GM18505 (cell line): ENCODE results near the gene CPXM2.
"Not testable (repeated sequence)": the region's sequence is repeated elsewhere in the genome, so short reads cannot be mapped to it uniquely, and the experiment has no call there.

Experiments used
- ATAC-seq: cut with Tn5 transposase; IDR thresholded peaks from one replicate; pipeline ENCODE4 v1.9.1; 2021; ENCODE audit not compliant: unreplicated experiment
- POLR2A ChIP-seq: IDR thresholded peaks from 4 replicates; pipeline ENCODE4 v1.6.1; 2011; ENCODE audit warnings: borderline replicate concordance; ENCODE audit not compliant: insufficient read depth, insufficient read length; ENCODE audit errors: extremely low read depth

The CPXM2 gene

DNA sequence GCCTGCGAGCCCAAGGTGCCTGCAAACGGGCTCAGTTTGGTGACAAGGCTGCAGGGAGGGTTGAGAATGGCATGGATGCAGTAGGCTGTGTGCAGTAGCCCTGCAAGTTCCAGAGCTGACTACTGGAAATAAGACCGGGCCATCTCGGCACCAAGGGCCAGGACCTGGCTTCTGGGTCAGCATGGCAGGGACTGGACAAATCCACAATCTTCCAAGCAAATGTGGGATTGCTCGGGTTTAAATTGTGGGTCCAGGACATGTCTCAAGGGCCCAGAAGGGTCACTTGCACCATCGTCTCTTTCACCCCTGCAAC is 147.4 kb downstream of the CPXM2 start:
- no peak for TF ChIP-seq POLR2A
- ATAC-seq = no peak

DNA sequence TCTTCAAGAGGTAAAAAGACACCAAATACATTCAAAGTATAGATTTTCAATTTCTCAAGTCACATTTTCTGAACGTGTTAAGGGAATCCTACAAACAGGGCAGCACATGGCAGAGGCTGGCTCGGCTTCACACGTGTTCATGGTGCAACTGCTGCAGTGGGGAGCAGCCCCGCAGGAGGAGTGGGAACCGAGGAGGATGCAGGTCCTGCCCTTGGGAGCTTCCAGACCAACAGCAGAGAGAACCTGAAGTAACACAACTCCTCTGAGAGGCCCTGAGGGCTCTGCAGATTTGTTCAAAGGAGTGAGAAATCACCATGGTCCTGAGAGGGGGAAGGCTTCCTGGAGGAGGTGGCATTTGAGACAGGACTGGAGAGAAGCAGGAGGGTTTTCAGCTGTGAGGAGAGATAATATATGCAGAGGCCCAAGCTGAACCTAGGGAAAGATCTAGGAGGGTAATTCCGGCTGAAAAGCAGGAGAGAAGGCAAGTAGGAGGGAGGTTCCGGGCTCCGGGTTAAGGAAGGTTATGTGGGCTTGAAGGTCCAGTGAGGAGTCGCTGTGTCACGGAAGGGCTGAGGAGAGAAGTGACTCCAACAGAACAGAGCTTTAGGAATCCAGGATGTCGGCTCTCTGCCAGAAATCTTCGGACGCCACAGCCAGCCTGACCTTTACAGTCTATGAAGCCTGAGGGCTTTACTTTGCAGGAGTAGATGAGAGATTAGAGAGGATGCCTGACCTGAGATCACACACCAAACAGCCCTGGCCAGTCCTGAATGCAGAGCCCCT is 148.0 kb downstream of the CPXM2 start:
- no peak for TF ChIP-seq POLR2A
- ATAC-seq = no peak

- ATAC-seq = no peak
- no peak for TF ChIP-seq POLR2A
These were observed 148.7 kb downstream of the CPXM2 start for GRCh38 chr10:123742751-123743440.

DNA sequence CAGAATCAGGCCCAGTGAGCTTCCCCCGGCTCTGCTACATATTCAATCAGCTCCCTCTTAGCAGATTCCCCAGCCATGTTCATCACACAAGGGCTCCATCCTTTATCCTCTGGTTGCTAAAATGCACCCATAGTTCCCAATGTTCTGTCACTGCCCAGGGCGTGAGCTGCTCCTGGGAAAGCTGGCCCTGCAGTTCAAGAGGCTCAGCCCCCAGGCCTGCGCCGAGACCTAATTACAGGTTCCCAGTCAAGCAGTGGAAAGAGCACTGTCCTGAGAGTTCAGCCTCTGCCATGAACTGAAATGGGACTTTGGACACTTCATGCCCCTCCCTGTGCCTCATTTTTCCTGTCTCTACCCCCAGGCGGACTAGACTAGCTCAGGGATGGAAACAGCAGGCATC is 149.9 kb downstream of the CPXM2 start:
- TF ChIP-seq POLR2A = no peak
- ATAC-seq = no peak

GRCh38 chr10:123741146-123741545 is 150.5 kb downstream of the CPXM2 start:
- no peak for ATAC-seq
- TF ChIP-seq POLR2A = no peak

DNA sequence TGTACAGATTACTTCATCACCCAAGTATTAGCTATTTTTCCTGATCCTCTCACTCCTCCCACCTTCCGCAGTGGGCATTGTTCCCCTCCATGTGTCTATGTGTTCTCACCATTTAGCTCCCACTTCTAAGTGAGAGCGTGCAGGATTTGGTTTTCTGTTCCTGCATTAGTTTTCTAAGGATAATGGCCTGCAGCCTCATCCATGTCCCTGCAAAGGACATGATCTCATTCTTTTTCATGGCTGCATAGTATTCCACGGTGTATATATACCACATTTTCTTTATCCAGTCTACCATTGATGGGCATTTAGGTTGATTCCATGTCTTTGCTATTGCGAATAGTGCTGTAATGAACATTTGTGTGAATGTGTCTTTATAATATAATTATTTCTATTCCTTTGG is 154.7 kb downstream of the CPXM2 start:
- not testable (repeated sequence) for ATAC-seq

DNA sequence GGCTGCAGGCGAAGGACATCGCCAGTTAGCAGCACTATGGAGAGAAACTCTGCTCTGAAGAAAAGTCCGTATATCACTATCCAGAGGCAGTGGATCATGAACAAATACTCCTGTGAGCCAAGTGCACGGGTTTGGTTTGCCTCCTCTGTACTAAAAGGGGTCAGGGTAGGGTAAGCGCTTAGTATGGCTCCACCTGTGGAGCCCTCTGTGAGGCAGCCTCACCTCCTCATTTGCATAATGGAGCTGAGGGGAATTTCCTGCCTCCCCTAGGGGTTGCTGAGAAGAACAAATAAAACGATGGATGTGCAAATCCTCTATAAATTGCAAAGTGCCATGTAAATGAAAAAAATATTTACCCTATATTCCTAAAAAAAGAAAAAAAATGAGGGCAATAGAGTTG is 162.1 kb downstream of the CPXM2 start:
- ATAC-seq = no peak
- no peak for TF ChIP-seq POLR2A

- TF ChIP-seq POLR2A = no peak
- ATAC-seq = no peak
These were observed 164.8 kb downstream of the CPXM2 start for GRCh38 chr10:123726836-123727235.

DNA sequence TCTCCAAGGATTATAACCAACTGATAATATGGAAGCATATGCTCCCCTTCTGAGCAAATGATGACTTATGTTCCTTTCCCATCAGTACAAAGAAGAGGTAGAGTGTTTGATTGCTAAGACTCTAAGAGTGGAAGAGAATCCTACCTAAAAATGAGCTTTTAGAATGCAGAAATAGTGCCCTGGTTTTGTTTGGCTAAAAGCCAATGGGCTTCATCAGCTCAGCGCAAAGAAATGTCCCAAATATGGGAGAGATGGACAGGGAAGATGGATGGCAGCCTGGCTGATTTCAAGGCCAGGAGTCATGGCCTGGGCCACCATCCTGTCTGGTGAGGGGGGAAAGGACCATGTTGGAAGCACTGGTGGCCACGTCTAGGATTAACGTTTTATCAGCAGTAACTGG is 165.2 kb downstream of the CPXM2 start:
- no peak for ATAC-seq
- TF ChIP-seq POLR2A = no peak

GRCh38 chr10:123724747-123725146 is 166.9 kb downstream of the CPXM2 start:
- ATAC-seq = no peak
- TF ChIP-seq POLR2A = no peak

- no peak for TF ChIP-seq POLR2A
- ATAC-seq = no peak
These were observed 169.3 kb downstream of the CPXM2 start for GRCh38 chr10:123722351-123722750.

DNA sequence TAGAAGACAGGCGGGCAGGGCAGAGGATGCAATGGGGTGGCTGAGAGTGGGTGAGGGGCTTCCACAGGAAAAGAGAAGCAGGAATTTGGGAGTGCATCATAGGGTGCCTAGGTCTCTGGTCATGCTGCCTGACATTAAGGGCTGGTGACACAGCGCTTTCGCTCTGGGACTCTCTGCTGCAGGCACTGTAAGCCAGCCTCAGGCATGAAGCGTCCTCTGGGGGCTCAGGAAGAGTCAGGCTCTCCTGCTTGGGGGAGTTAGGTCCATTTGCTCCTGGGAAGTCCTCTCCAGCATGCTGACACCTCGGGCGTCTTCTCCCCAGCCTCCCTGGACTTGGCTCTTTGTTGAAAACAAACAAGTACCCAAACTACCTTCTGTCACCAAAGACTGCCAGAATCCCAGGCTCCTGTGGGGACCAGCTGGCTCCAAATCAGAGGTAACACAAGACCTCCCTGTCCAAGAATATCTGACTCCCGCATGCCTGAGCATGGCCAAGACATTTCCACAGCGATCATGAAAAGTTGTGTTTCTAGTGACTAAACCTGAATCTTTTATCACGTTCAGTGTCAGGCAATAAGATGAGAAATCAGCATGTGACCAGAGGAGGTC is 170.1 kb downstream of the CPXM2 start:
- TF ChIP-seq POLR2A = no peak
- no peak for ATAC-seq

- no peak for TF ChIP-seq POLR2A
These were observed 171.1 kb downstream of the CPXM2 start for GRCh38 chr10:123720536-123720935.

GRCh38 chr10:123718544-123719060 is 173.0 kb downstream of the CPXM2 start:
- ATAC-seq = no peak
- TF ChIP-seq POLR2A = no peak

More at GRCh38 chr10:123720536-123720935, 171.1 kb downstream of the CPXM2 start:
- no peak for ATAC-seq
